Limb (tissue), 2 donors: ENCODE data around the gene FLNC.

Experiments used
- DNase-seq, 2 donors: peaks; one replicate each; pipeline ENCODE4 v3.0.0-alpha.2; 2016; ENCODE audit errors: extremely low spot score in 2 of 2

FLNC gene

GRCh38 chr7:128844777-128845311 is 14.6 kb downstream of the FLNC start:
- DNase-seq, result no peak

DNA sequence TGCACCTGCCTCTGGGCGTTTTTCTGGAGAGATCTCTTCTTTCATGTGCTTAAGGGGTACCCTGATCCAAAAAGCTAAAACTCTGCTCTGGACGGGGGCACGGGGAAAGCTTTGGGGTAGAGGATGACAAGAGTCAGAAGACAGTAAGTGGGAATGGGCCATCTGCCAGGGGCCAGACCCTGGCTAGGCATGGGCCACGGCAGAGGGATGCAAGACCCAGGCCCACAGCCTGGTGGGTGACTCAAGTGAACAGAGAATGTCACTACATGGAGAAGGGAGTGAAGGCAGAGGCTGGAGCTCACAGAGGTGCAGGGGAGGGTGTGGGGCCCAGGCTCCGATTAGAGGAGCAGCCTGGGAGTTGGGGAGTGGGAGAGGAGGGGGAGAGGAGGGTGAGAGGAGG is 15.3 kb downstream of the FLNC start:
- no peak for DNase-seq

DNA sequence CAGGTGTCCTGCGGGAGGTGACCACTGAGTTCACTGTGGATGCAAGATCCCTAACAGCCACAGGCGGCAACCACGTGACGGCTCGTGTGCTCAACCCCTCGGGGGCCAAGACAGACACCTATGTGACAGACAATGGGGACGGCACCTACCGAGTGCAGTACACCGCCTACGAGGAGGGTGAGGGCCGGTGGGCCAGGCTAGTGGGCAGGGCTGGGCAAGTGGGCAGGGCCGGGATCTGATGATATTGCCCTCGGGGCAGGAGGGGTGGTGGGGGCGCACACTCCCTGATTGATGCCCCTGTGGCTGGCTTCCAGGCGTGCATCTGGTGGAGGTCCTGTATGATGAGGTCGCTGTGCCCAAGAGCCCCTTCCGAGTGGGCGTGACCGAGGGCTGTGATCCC is 15.8 kb downstream of the FLNC start:
- DNase-seq, result no peak

DNA sequence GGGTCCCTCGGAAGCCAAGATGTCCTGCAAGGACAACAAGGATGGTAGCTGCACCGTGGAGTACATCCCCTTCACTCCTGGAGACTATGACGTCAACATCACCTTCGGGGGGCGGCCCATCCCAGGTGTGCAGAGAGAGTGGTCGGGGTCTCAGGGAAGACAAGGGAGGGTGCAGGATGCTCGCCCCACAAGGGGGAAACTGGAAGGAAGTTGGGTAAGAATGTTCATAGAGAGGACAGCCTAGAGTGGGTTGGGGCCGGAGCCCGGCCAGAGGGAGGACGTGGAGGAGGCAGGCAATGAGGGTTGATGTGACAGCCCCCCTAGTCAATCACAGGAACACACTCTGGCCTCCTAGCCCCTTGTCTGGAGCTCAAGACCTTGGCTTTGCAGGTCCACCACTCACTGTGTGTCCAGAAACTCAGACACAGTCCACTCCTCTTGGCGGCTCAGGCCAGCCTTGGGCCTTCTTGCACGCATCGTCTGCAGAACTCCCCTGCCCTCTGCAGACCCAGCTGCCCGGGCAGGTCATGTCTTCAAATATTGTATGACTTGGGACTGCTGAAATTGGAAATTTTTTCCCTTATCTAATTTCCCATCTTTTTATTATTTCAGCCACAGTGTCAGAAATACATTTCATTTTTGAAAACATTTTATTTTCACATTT is 16.7 kb downstream of the FLNC start:
- no peak for DNase-seq

DNA sequence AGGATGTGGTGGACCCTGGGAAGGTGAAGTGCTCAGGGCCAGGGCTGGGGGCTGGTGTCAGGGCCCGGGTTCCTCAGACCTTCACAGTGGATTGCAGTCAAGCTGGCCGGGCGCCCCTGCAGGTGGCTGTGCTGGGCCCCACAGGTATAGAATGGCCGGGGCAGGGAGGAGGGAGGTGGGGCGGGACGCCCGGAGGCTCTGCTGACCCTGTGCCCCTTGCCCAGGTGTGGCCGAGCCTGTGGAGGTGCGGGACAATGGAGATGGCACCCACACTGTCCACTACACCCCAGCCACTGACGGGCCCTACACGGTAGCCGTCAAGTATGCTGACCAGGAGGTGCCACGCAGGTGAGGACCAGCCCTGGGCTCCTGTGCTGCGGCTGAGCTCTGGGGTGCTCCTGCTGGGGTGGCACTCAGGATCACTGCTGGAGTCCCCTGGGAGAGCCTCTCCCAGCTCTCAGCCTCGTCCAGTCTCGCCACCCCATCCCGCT is 17.6 kb downstream of the FLNC start:
- no peak for DNase-seq

- DNase-seq, result no peak
Measured at GRCh38 chr7:128848289-128849155, 18.3 kb downstream of the FLNC start.

- no peak for DNase-seq
Measured at GRCh38 chr7:128849156-128849515, 18.9 kb downstream of the FLNC start.

DNA sequence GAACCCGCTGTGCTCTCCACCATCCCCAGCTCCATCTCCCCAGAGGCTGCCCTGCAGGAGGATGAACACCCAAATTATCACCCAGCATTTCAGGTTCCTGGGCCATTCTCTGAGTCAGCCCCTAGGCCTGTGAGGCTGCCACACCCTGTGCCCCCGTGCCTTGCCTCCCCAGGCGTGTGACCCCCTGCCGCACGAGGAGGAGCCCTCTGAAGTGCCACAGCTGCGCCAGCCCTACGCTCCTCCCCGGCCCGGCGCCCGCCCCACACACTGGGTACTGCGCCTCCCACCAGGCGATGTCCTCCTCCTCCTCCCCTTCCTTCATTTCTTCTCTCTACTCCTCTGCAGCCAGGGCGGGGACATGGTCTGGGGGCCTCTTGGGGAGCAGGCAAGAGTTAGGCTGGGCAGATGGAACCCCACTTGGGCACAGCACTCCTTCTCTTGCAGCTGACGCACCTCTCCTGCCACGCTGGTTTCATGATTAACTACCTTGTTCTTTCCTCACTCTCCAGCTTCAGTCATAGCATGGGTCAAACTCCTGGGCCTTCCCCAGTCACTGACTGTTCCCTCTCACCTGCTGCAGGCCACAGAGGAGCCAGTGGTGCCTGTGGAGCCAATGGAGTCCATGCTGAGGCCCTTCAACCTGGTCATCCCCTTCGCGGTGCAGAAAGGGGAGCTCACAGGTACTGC is 19.7 kb downstream of the FLNC start:
- no peak for DNase-seq

GRCh38 chr7:128852537-128853254 is 22.5 kb downstream of the FLNC start:
- DNase-seq, result no peak

DNA sequence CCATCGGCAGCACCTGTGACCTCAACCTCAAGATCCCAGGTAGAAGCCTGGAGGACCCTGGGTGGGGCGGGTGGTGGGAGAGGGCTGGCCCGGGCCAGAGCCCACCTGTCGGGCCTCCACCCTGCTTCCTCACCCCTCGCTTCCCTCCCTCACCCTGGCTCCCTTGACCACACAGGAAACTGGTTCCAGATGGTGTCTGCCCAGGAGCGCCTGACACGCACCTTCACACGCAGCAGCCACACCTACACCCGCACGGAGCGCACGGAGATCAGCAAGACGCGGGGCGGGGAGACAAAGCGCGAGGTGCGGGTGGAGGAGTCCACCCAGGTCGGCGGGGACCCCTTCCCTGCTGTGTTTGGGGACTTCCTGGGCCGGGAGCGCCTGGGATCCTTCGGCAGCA is 23.6 kb downstream of the FLNC start:
- DNase-seq, result no peak

- DNase-seq, result no peak
Measured at GRCh38 chr7:128854396-128854795, 24.2 kb downstream of the FLNC start.

- no peak for DNase-seq
Measured at GRCh38 chr7:128855559-128855958, 25.4 kb downstream of the FLNC start.

DNA sequence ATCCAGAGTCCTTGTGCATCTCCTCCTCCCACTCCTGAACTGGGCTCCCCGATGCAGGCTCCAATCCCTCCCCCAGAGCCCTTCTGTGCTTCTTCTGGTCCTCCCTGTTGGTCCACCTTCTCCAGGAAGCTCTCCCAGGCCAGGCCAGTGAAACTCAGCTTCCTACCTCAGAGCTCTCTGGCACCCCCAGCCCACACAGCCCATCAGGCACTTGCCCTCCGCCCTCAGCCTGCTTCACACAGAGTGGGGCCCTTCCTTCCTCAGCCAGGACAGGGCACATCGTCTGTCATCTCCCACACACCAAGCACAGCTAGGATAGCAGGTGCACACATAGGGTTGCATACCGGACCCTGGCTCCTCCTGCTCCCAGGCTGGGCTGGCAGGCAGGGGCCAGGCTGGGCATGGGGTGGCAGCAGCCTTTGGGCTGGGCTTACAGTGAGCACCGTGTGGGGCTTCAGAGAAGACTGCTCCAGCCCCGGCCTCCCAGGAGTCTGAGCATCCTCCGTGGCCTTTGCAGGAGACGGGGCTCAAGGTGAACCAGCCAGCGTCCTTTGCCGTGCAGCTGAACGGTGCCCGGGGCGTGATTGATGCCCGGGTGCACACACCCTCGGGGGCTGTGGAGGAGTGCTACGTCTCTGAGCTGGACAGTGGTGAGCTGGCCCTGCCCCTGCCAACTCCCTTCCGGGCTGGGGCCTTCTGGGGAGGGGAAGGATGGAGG is 26.0 kb downstream of the FLNC start:
- DNase-seq, result no peak

DNA sequence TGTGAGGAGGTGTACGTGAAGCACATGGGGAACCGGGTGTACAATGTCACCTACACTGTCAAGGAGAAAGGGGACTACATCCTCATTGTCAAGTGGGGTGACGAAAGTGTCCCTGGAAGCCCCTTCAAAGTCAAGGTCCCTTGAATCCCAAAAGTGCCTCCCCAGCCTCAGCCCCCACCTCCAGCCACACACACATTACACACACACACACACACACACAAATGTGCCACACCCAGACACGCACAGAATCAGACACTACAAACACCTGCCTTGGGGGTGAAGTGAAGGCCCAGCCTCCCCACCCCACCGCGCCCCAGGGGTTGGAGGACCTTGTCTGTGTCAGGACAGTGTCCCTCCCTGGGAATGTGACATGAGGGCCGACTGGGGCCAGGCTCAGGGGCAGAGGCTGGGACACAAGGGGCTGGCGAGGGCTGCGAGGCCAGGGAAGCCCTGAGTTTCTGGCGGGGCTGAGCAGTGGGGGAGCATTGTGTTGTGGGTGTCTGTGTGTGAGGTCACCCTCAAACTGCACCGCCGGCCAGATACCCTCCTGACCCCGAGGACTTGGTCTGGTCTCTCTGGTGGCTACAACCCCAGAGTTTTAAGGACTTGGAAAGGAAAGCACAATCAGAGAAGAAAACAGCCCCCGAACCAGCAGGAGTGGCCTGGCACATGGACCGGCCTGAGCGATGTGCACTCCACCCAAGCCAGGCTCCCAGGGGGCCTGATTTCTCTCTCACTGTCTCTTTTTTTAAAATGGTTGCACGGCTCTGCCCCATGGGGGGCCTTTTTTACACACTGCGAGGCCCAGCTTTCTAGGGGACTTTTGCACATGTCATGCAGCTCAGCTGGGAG is 28.4 kb downstream of the FLNC start:
- no peak for DNase-seq

GRCh38 chr7:128859232-128860157 is 29.3 kb downstream of the FLNC start:
- DNase-seq, result no peak

DNA sequence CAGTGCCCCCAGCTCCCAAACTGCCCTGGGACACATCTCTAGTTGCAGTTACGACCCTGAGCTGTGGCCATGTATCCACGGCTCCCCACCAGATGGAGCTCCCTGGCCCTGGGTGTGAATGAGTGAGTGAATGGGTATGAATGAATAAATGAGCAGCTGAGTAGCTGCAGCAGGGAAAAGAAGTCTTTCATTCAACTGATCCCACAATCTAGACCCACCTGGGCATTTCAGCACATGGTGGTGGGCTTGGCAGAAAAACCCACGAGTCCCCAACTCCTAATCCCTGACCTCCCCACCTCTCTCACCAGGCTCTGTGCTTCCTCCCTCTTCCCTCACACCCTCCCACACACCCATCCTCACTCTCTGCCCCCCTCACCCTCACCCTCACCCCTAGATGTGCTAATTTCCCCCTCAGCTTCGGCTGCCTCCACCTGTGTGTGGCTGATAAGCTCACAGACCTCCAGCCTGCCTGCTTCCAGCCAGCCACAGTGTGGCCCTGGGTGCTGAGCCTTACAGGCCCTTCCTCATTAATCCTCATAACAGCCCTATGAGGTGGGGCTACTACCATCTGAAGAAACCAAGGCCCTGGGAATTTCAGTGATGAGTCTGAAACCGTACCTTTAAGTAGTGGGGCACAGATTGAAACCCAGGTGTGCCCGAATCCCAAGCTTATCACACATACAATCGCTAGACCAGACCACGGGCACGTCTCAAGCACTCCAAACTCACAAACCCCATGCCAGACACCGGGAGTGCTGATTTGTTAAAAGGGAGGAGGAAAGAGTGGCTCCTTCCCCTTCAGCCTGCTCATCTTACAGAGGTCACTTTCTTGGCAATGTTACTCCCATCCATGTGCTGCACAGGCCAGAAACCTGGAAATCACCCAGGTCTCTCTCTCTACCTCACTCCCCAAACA is 30.2 kb downstream of the FLNC start:
- DNase-seq, result no peak

- no peak for DNase-seq
Measured at GRCh38 chr7:128861957-128862570, 31.9 kb downstream of the FLNC start.
